ENCODE measurements around the gene CRYGA.

The CRYGA gene

GRCh38 chr2:208135794-208136715 lies 27.3 kb downstream of the CRYGA start:
- TF ChIP-seq CTCF (conservative IDR thresholded peaks at IDR 0.05; ENCODE audit: low read length), result no peak
- no peak for DNase-seq (ENCODE audit: low read depth)
- H3K4me3 ChIP-seq (ENCODE audit: low read length), result no peak overlapping the region

GRCh38 chr2:208134928-208135586 lies 28.3 kb downstream of the CRYGA start:
- H3K4me3 ChIP-seq (ENCODE audit: low read length), result no peak overlapping the region
- TF ChIP-seq CTCF (conservative IDR thresholded peaks at IDR 0.05; ENCODE audit: low read length), result no peak
- DNase-seq (ENCODE audit: low read depth), result no peak

GRCh38 chr2:208130712-208131110 lies 32.7 kb downstream of the CRYGA start:
- no peak for DNase-seq (ENCODE audit: low read depth)
- no peak for TF ChIP-seq CTCF (conservative IDR thresholded peaks at IDR 0.05; ENCODE audit: low read length)
- H3K4me3 ChIP-seq (ENCODE audit: low read length), result no peak overlapping the region

GRCh38 chr2:208129744-208130711 lies 33.4 kb downstream of the CRYGA start, which contains the start of gene CRYGC:
TSS of gene CRYGC (minus strand) at chr2:208129828. CDS start at chr2:208129792, 36 bp downstream.
- no peak for TF ChIP-seq CTCF (conservative IDR thresholded peaks at IDR 0.05; ENCODE audit: low read length)
- H3K4me3 ChIP-seq (ENCODE audit: low read length), result no peak within 1 kb of the TSS
- no peak for DNase-seq (ENCODE audit: low read depth)

GRCh38 chr2:208128136-208128535 lies 35.3 kb downstream of the CRYGA start:
- TF ChIP-seq CTCF (conservative IDR thresholded peaks at IDR 0.05; ENCODE audit: low read length), result no peak
- H3K4me3 ChIP-seq (ENCODE audit: low read length), result no peak overlapping the region
- DNase-seq (ENCODE audit: low read depth), result no peak

- H3K4me3 ChIP-seq (ENCODE audit: low read length), result no peak overlapping the region
- DNase-seq (ENCODE audit: low read depth), result no peak
- TF ChIP-seq CTCF (conservative IDR thresholded peaks at IDR 0.05; ENCODE audit: low read length), result no peak
Measured at GRCh38 chr2:208127090-208127489, 36.3 kb downstream of the CRYGA start.

All from AG10803 (cell line).